IPS DF 6.9 (cell line): Measurements from ENCODE around the gene NTPCR.
A peak's percentile ranks its signal among the peaks of the same experiment; 100 is the strongest.

Source experiments
- DNase-seq: peaks from one replicate; pipeline ENCODE4 v3.0.0-alpha.2; 2013; ENCODE audit warnings: low read depth, low spot score
- H3K27ac ChIP-seq: one replicate; pipeline ENCODE4 v1.5.1; 2013; ENCODE audit warnings: low read length, control low read depth
- H3K27me3 ChIP-seq: 2 replicates; pipeline ENCODE4 v1.6.1; 2013; ENCODE audit warnings: mild to moderate bottlenecking, low read length; ENCODE audit not compliant: control insufficient read depth, insufficient read depth
- H3K36me3 ChIP-seq: 2 replicates; pipeline ENCODE4 v1.6.1; 2013; ENCODE audit warnings: low read length; ENCODE audit not compliant: control insufficient read depth, insufficient read depth
- H3K4me1 ChIP-seq: 2 replicates; pipeline ENCODE4 v1.6.1; 2013; ENCODE audit warnings: low read length; ENCODE audit not compliant: control insufficient read depth, insufficient read depth
- H3K4me3 ChIP-seq: 2 replicates; pipeline ENCODE4 v1.5.1; 2013; ENCODE audit warnings: mild to moderate bottlenecking, low read length
- H3K9me3 ChIP-seq: 2 replicates; pipeline ENCODE4 v1.6.1; 2013; ENCODE audit warnings: low read length, inconsistent platforms; ENCODE audit not compliant: control insufficient read depth, insufficient read depth
- WGBS: extraction: QIAGEN DNeasy Blood & Tissue Kit; methylation state at CpG from one replicate; pipeline ENCODE4 v1.1.7; 2013; ENCODE audit warnings: mixed read lengths, missing lambda C conversion rate; ENCODE audit not compliant: insufficient read length, insufficient coverage; 5-methylcytosine and 5-hydroxymethylcytosine counted together

The NTPCR gene

GRCh38 chr1:233025157-233025556 lies 74.7 kb downstream of the NTPCR start:
- Histone ChIP-seq H3K9me3 (no peaks in the 10 kb centered on the region), H3K4me3 (no peak overlapping the region), H3K27ac (no peak overlapping the region), H3K27me3 (no peaks in the 10 kb centered on the region), H3K4me1 (0 out of 2 replicates have a peak, but pooled peaks cover 3% of the 10 kb centered on the region), H3K36me3 (peaks cover 2% of the 10 kb centered on the region; the same call in 1 of the 2 replicates)
- DNase-seq, result peak; percentile 22
- no CpG with 5 or more reads among the region's 12 CpGs for WGBS

GRCh38 chr1:233025567-233025966 lies 75.2 kb downstream of the NTPCR start:
- H3K36me3 ChIP-seq, result peaks cover 2% of the 10 kb centered on the region; the same call in 1 of the 2 replicates
- WGBS, result 100% methylated on average over 1 of the region's 2 CpGs
- no peak for DNase-seq
- H3K27ac ChIP-seq, result no peak overlapping the region
- no peak overlapping the region for H3K4me3 ChIP-seq
- H3K27me3 ChIP-seq, result no peaks in the 10 kb centered on the region
- H3K9me3 ChIP-seq, result no peaks in the 10 kb centered on the region
- 0 out of 2 replicates have a peak, but pooled peaks cover 3% of the 10 kb centered on the region for H3K4me1 ChIP-seq

GRCh38 chr1:233027046-233027445 lies 76.6 kb downstream of the NTPCR start:
- Histone ChIP-seq H3K4me3 (no peak overlapping the region), H3K27me3 (no peaks in the 10 kb centered on the region), H3K27ac (no peak overlapping the region), H3K9me3 (no peaks in the 10 kb centered on the region), H3K4me1 (0 out of 2 replicates have a peak, but pooled peaks cover 3% of the 10 kb centered on the region), H3K36me3 (peaks cover 2% of the 10 kb centered on the region; the same call in 1 of the 2 replicates)
- DNase-seq, result no peak
- WGBS, result 100% methylated on average over 2 of the region's 5 CpGs

GRCh38 chr1:233031521-233031920 lies 81.1 kb downstream of the NTPCR start:
- no peaks in the 10 kb centered on the region for H3K36me3 ChIP-seq

GRCh38 chr1:233032916-233033315 lies 82.5 kb downstream of the NTPCR start:
- WGBS, result no CpG with 5 or more reads among the region's 4 CpGs
- H3K4me1 ChIP-seq, result no peaks in the 10 kb centered on the region

More at GRCh38 chr1:233031521-233031920, 81.1 kb downstream of the NTPCR start:
- no peak for DNase-seq
- no CpG with 5 or more reads among the region's 3 CpGs for WGBS
- no peaks in the 10 kb centered on the region for H3K27me3 ChIP-seq
- H3K27ac ChIP-seq, result no peak overlapping the region
- H3K4me1 ChIP-seq, result no peaks in the 10 kb centered on the region
- no peak overlapping the region for H3K4me3 ChIP-seq
- no peaks in the 10 kb centered on the region for H3K9me3 ChIP-seq

GRCh38 chr1:233033361-233033760 lies 83.0 kb downstream of the NTPCR start:
- Histone ChIP-seq H3K36me3 (no peaks in the 10 kb centered on the region), H3K9me3 (no peaks in the 10 kb centered on the region), H3K27me3 (no peaks in the 10 kb centered on the region), H3K4me3 (no peak overlapping the region), H3K4me1 (no peaks in the 10 kb centered on the region), H3K27ac (no peak overlapping the region)
- no peak for DNase-seq
- WGBS, result no CpG with 5 or more reads among the region's 3 CpGs

More at GRCh38 chr1:233032916-233033315, 82.5 kb downstream of the NTPCR start:
- Histone ChIP-seq H3K27ac (no peak overlapping the region), H3K36me3 (no peaks in the 10 kb centered on the region), H3K4me3 (no peak overlapping the region), H3K9me3 (no peaks in the 10 kb centered on the region), H3K27me3 (no peaks in the 10 kb centered on the region)
- DNase-seq, result no peak
